Effector CD4-positive, alpha-beta T cell (primary cell): ENCODE data around the gene TIGD7.

ENCODE experiments used
- DNase-seq: peaks from one replicate; pipeline ENCODE4 v3.0.0-alpha.2; 2020
- total RNA-seq: gene quantifications from one replicate; lab custom pipeline; 2026; lab: John Stamatoyannopoulos, UW

TIGD7 gene
- 4.7 reads per million, percentile 18 among the genes with 10 or more reads in this experiment for total RNA-seq

GRCh38 chr16:3305109-3306068 lies at the start of gene TIGD7, which contains the start of gene ZNF75A:
Gene TIGD7, minus strand, starts transcription at chr16:3305430. Its CDS starts 4,816 bp downstream, at chr16:3300614.
Gene ZNF75A, plus strand, starts transcription at chr16:3305497. Its CDS starts 2,932 bp downstream, at chr16:3308429.
- DNase-seq: peak; percentile 69

GRCh38 chr16:3349175-3349574 lies 43.9 kb upstream of the TIGD7 start:
- DNase-seq: no peak

- no peak for DNase-seq
These were observed 43.4 kb upstream of the TIGD7 start for GRCh38 chr16:3348547-3349167.

GRCh38 chr16:3347586-3347985 lies 42.4 kb upstream of the TIGD7 start:
- no peak for DNase-seq

- DNase-seq: no peak
These were observed 40.8 kb upstream of the TIGD7 start for GRCh38 chr16:3346041-3346440.

- no peak for DNase-seq
These were observed 23.4 kb upstream of the TIGD7 start for GRCh38 chr16:3328643-3329042.

- no peak for DNase-seq
These were observed 22.9 kb upstream of the TIGD7 start for GRCh38 chr16:3328104-3328503.

GRCh38 chr16:3327514-3327913 lies 22.3 kb upstream of the TIGD7 start:
- DNase-seq: no peak

GRCh38 chr16:3321816-3322215 lies 16.6 kb upstream of the TIGD7 start:
- no peak for DNase-seq

GRCh38 chr16:3317315-3317999 lies 12.2 kb upstream of the TIGD7 start:
- DNase-seq: no peak

GRCh38 chr16:3311496-3311895 lies 6.3 kb upstream of the TIGD7 start:
- DNase-seq: no peak

GRCh38 chr16:3306078-3306477 lies 848 bp upstream of the TIGD7 start:
- DNase-seq: no peak

GRCh38 chr16:3304370-3304769 lies 860 bp downstream of the TIGD7 start:
- DNase-seq: no peak

- no peak for DNase-seq
These were observed 9.4 kb downstream of the TIGD7 start for GRCh38 chr16:3295783-3296182.

- DNase-seq: no peak
These were observed 10.0 kb downstream of the TIGD7 start for GRCh38 chr16:3295209-3295608.

- no peak for DNase-seq
These were observed 12.6 kb downstream of the TIGD7 start for GRCh38 chr16:3292604-3293003.

- DNase-seq: no peak
These were observed 15.1 kb downstream of the TIGD7 start for GRCh38 chr16:3289998-3290673.

GRCh38 chr16:3285131-3285530 lies 20.1 kb downstream of the TIGD7 start:
- DNase-seq: no peak

- DNase-seq: no peak
These were observed 21.4 kb downstream of the TIGD7 start for GRCh38 chr16:3283543-3284447.

GRCh38 chr16:3282730-3283542 lies 22.3 kb downstream of the TIGD7 start, which contains the start of gene ZNF263:
Gene ZNF263, plus strand, starts transcription at chr16:3283491. Its CDS starts 328 bp downstream, at chr16:3283819.
- peak; percentile 84 for DNase-seq
